HG03558 (cell line): Measurements from ENCODE around the gene THAP2.
"Not testable (repeated sequence)": the region's sequence is repeated elsewhere in the genome, so short reads cannot be mapped to it uniquely, and the experiment has no call there.

Experiments
- ATAC-seq: cut with Tn5 transposase; IDR thresholded peaks from one replicate; pipeline ENCODE4 v1.9.1; 2021; ENCODE audit warnings: moderate number of reproducible peaks; ENCODE audit not compliant: unreplicated experiment; ENCODE audit errors: extremely low read depth

THAP2 gene

GRCh38 chr12:71695782-71696181 is 31.7 kb downstream of the THAP2 start:
- no peak for ATAC-seq

GRCh38 chr12:71702181-71702580 is 38.1 kb downstream of the THAP2 start:
- ATAC-seq, result not testable (repeated sequence)

GRCh38 chr12:71702590-71702989 is 38.5 kb downstream of the THAP2 start:
- no peak for ATAC-seq

GRCh38 chr12:71703206-71703605 is 39.1 kb downstream of the THAP2 start:
- ATAC-seq, result no peak

DNA sequence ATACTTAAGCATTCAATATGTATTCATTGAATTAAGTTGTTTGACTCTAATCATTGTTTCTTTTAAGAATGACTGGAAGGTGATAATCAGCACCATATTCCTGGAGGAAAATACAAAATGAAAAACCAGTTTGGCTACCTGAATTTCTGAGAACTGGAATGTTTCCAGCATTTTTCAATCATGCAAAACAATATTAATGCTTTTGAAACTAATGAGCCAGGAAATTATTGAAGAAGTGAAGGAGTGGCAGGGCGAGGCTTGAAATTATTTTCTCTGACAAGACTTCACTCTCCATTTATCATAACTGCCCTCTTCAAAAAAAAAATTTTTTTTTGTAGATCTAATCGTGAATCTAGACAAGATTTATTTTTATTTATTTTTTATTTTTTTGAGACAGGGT is 40.8 kb downstream of the THAP2 start:
- no peak for ATAC-seq

- no peak for ATAC-seq
Measured at GRCh38 chr12:71708658-71709057, 44.6 kb downstream of the THAP2 start.

- no peak for ATAC-seq
Measured at GRCh38 chr12:71710276-71711125, 46.4 kb downstream of the THAP2 start.

- no peak for ATAC-seq
Measured at GRCh38 chr12:71718611-71719010, 54.5 kb downstream of the THAP2 start.

DNA sequence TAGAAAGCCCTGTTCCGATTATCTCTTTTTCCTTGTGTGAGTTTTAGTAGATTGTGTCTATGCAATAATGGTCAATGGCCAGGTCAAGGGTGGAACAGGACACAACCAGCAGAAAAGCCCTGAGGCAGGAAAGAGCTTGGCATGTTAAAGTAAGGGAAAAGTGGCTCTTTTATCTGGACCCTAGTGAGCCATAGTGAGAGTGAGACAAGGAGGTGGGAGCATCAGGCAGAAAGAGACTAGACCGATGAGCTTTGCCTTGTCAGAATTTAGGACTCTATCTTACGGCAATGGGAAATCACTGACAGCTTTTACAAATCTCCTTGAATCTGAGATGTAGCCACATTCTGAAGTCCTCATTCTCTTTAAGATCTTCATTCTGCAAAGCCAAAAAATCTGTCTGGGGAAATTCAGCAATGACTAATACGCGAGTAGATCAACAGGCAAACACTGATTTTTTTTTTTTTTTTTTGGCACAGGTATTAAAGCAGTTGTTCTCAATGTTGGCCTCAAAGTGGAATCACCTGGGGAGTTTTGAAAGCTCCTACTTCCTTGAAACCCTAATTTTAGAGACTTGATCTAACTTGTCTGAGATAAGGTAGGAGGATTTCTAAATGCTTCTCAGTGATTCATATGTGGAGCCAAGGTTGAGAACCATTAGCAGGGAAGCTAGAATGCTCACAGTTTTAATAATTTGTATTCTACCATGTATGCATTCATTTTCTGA is 55.7 kb downstream of the THAP2 start:
- no peak for ATAC-seq

- no peak for ATAC-seq
Measured at GRCh38 chr12:71721783-71722505, 57.8 kb downstream of the THAP2 start.

GRCh38 chr12:71725011-71725410 is 60.9 kb downstream of the THAP2 start:
- no peak for ATAC-seq

DNA sequence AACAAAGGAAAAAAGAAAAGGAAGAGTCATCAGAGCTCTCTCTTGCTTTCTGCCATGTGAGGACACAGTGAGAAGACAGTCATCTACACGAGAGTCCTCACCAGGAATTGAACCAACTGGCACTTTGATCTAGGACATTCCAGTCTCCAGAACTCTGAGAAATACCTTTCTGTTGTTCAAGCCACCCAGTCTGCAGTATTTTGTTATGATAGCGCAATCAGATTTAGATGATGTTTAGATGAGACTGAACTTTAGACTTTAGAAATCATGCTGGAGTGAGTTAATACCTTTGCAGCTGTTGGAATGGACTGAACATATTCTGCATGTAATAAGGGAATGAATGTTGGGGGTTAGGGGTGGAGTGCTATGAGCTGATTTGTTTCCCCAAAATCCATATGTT is 62.4 kb downstream of the THAP2 start:
- no peak for ATAC-seq

- ATAC-seq, result no peak
Measured at GRCh38 chr12:71727958-71728357, 63.9 kb downstream of the THAP2 start.
